ENCODE measurements around the gene GRID1.

DNA sequence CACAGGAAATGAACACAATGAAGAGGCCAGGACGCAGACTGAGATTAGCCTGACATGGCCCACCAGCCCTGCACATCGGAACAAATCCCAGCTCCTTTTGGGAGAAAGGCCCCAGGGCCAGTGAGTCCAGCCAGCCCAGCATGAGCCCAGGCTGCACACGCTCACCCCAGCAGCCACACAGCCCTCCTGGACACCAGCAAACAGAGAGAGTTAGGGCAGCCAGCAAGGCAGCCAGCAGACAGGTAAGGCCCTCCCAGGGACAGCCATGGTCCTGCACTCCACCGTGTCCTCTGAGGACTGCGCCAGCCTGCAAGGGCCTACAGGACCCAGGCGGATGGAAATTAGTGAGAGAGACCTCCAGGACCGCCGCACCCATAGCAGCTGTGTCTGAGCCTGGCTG is 8.1 kb upstream of the GRID1 start:
- TF ChIP-seq CTCF (IDR thresholded peaks at IDR 0.05) (no peak), POLR2A (IDR thresholded peaks at IDR 0.05) (no peak)
